Panc1 (cell line): ENCODE data around the gene ZNF282.

Source experiments
- CTCF ChIP-seq: fragments of 450-650 bp; IDR thresholded peaks from 2 replicates; pipeline ENCODE4 v1.5.1; 2017; ENCODE audit warnings: mild to moderate bottlenecking
- POLR2AphosphoS5 ChIP-seq: IDR thresholded peaks from 2 replicates; pipeline ENCODE4 v1.6.1; 2012; ENCODE audit warnings: mild to moderate bottlenecking, low read depth, low read length, moderate library complexity
- REST ChIP-seq, 2 experiments: IDR thresholded peaks; 2 replicates each; pipeline ENCODE4 v1.6.1; 2011 to 2012; ENCODE audit warnings: low read depth in 2 of 2, control low read depth in 1 of 2, low read length in 1 of 2, mild to moderate bottlenecking in 1 of 2, moderate library complexity in 1 of 2; ENCODE audit not compliant: insufficient read depth in 1 of 2

- TF ChIP-seq CTCF (no peak), REST (IDR thresholded peaks at IDR 0.05; ENCODE audit: insufficient read depth in 1 of 2, low read depth in 2 of 2, low read length in 1 of 2) (no peak), POLR2AphosphoS5 (no peak)
Observed at GRCh38 chr7:149194799-149195179, 557 bp upstream of the ZNF282 start.
